ENCODE measurements around the gene AGPAT2.

AGPAT2 gene

DNA sequence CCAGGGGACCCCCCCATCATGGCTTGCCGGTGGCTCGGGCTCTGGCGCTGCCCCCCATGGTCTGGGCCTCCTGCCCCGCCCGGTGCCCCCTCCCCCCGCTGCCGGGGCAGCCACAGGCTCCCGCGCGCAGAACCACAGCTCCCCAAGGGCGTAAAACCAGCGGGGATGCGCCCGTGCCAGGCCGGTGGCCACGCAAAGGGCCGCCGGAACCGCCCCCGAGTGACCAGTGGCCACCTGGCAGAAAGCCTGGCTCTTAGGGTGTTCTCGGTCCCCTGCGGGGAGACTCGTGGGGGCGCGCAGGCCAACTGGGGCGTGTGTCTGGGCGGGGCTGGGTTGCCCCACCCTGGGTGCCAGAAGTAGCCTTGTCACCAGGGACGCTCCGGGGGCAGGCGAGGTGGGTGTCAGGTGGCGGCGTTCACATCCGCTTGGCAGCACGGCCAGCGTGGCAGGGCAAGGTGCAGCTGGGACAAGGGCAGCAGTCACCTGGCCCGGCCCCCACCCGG lies 515 bp upstream of the AGPAT2 start:
- DNase-seq (ENCODE audit: low read depth) = no peak
- TF ChIP-seq, protein P1, sequence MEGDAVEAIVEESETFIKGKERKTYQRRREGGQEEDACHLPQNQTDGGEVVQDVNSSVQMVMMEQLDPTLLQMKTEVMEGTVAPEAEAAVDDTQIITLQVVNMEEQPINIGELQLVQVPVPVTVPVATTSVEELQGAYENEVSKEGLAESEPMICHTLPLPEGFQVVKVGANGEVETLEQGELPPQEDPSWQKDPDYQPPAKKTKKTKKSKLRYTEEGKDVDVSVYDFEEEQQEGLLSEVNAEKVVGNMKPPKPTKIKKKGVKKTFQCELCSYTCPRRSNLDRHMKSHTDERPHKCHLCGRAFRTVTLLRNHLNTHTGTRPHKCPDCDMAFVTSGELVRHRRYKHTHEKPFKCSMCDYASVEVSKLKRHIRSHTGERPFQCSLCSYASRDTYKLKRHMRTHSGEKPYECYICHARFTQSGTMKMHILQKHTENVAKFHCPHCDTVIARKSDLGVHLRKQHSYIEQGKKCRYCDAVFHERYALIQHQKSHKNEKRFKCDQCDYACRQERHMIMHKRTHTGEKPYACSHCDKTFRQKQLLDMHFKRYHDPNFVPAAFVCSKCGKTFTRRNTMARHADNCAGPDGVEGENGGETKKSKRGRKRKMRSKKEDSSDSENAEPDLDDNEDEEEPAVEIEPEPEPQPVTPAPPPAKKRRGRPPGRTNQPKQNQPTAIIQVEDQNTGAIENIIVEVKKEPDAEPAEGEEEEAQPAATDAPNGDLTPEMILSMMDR (conservative IDR thresholded peaks at IDR 0.05; ENCODE audit: low read depth, low read length) = no peak
- no peak overlapping the region for H3K4me3 ChIP-seq (ENCODE audit: low read length)

DNA sequence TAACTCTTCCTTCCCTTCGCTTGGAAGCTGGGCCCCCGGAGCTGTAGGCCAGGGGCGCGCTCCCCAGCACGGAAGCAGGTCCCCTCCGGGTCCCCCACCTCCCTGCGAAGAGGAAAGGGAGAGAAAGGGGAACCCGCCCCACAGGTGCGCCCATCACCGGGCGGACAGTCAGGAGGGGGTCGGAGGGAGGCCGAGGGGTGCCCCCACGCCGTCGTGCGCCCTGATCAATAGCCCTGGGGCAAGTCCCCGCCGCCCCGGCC lies 793 bp downstream of the AGPAT2 start:
- H3K4me3 ChIP-seq (ENCODE audit: low read length) = peak overlapping the region; percentile 61
- DNase-seq (ENCODE audit: low read depth) = no peak
- TF ChIP-seq, protein P1 (conservative IDR thresholded peaks at IDR 0.05; ENCODE audit: low read depth, low read length) = no peak

DNA sequence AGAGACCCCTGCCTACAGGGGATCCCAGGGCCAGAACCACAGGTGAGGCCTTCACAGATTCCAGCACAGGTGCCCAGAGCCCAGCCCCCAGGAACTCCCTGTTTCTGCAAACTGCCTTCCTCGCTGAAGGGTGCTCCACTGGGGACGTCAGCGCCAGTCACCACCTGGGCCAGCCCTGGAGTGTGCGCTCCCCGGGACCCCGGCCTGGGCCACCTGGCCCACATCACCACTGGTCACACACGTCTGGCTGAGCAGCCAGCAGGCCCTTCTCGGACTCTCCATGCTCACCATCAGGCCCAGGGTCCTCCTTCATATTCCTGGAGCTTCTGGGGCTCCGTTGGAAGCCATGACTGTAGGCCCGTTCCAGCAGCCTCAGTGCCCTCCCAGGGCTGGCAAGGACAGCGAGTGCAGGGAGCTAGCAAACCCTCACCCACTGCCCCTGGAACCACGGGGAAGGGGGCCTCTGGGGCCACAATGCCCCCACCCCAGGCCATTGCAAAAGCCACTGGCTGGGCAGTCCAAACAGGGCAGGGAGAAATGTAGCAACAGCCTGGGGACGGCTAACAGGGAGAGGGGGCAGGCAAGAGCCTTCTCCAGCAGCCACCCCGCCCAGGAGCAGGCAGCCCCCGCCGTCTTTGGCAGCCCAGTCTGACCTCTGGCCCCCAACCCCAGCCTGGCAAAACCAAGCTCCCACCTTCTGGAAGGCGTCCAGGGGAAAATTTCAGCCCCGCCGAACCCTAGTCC lies 1.3 kb downstream of the AGPAT2 start:
- H3K4me3 ChIP-seq (ENCODE audit: low read length) = peak overlapping the region; percentile 61
- TF ChIP-seq, protein P1 (conservative IDR thresholded peaks at IDR 0.05; ENCODE audit: low read depth, low read length) = peak; percentile 4
- no peak for DNase-seq (ENCODE audit: low read depth)

DNA sequence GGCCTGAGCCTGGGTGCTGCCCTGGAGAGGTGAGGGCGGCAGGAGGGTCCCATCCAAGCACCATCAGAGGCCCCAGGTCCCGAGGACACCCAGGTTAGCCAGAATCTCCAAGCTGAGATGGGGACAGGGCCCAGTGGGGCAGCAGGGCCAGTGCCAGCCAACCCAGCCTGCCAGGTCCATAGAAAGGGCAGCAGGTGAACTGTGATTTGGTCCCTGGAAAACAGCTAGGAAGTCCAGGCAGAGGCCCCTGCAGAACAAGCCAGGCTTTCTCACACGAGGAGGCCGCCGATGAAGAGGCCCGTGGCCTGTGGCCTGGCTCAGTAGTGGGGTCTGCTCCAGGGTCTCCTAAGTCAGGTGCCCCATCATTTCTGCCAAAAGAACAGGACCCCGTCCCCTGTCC lies 2.0 kb downstream of the AGPAT2 start:
- H3K4me3 ChIP-seq (ENCODE audit: low read length) = no peak overlapping the region
- DNase-seq (ENCODE audit: low read depth) = no peak
- TF ChIP-seq, protein P1 (conservative IDR thresholded peaks at IDR 0.05; ENCODE audit: low read depth, low read length) = no peak

DNA sequence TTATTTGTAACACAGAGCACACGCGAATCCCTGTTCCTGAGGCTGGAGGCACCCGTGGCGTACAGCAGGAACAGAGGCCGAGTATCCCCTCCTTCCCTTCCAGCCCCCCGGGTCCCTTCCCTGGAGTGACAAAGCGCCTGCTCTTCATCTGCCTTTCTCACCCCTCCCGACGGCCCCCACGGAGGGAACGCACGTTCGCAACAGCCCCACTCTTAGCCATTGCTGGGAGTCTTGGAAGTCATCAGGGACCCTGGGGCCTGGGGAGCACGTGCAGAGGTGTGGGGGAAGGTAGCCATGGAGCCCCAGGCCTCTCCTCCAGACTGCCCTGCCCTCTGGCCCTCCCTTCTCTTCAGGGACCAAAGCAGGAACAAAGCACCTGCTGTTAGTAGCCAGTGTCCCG lies 2.5 kb downstream of the AGPAT2 start:
- TF ChIP-seq, protein P1 (conservative IDR thresholded peaks at IDR 0.05; ENCODE audit: low read depth, low read length) = no peak
- no peak for DNase-seq (ENCODE audit: low read depth)
- no peak overlapping the region for H3K4me3 ChIP-seq (ENCODE audit: low read length)

DNA sequence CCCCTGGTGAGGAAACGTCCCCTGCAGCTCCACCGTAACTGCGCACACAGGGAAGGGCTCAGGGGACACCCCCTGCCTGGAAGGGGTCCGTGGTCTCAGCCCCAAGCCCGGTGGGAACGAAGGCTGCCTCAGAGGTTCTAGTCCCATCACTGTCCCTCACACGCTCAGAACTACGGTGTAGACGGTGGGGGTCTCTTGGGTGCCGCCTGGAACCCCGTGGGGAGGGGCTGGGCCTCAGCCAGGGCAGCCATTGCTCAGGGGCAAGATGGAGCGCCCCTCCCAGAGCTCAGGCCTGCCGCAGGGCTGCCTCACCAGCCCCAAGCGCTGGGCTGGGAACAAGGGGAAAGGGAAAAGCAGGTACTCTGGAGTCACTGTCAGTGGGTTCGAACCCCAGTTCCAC lies 2.9 kb downstream of the AGPAT2 start:
- TF ChIP-seq, protein P1 (conservative IDR thresholded peaks at IDR 0.05; ENCODE audit: low read depth, low read length) = no peak
- H3K4me3 ChIP-seq (ENCODE audit: low read length) = no peak overlapping the region
- DNase-seq (ENCODE audit: low read depth) = no peak

DNA sequence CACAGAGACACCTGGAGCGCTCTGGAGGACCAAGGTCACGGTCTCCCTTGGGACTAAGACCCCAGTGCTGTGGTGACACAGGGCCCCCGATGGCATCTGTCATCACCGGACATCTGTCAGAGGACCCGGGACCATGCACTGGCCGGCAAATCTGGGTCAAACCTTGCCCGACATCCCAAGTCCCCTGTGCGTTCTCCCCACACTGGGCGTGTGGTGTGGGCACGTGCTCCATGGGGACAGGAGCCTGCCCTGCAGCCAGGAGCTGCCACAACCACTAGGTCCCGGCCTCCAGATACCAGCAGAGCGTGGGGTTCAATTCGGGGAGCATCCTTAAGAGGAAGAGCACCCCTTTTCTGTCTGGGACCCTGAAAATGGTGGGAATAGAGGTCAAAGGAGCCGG lies 3.5 kb downstream of the AGPAT2 start:
- no peak for DNase-seq (ENCODE audit: low read depth)
- H3K4me3 ChIP-seq (ENCODE audit: low read length) = no peak overlapping the region
- TF ChIP-seq, protein P1 (conservative IDR thresholded peaks at IDR 0.05; ENCODE audit: low read depth, low read length) = no peak

Data from retinal pigment epithelial cell (primary cell).